Measurements from ENCODE around the gene KRTAP13-2.

The KRTAP13-2 gene

GRCh38 chr21:30340714-30341573 lies 31.1 kb downstream of the KRTAP13-2 start:
- peak; percentile 47 for DNase-seq (ENCODE audit: low read depth)
- H3K4me3 ChIP-seq (ENCODE audit: control insufficient read depth, low read depth, low read length) = no peak overlapping the region
- peak; percentile 86 for TF ChIP-seq CTCF (conservative IDR thresholded peaks at IDR 0.05; ENCODE audit: control insufficient read depth, insufficient read depth, low read depth, low read length)

DNA sequence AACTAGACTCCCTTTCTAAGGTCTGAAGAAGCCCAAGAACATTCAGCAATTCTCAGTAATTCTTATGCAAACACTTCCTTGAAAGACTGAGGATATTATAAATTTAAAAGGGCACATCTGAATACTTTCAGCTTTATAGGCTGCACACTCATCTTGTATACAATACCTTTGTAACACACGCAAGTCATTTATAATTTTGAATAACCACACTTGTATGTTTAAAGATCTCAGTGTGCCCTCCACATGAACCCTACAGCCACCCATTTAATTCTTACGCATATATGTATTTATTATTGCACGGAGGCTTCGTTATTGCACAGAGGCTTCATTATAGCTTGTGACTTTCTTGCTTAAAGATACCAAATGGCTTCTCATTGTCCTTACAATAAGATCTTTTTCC lies 33.4 kb downstream of the KRTAP13-2 start:
- no peak for TF ChIP-seq CTCF (conservative IDR thresholded peaks at IDR 0.05; ENCODE audit: control insufficient read depth, insufficient read depth, low read depth, low read length)
- DNase-seq (ENCODE audit: low read depth) = no peak
- H3K4me3 ChIP-seq (ENCODE audit: control insufficient read depth, low read depth, low read length) = no peak overlapping the region

GRCh38 chr21:30337772-30338171 lies 34.3 kb downstream of the KRTAP13-2 start:
- no peak for DNase-seq (ENCODE audit: low read depth)
- TF ChIP-seq CTCF (conservative IDR thresholded peaks at IDR 0.05; ENCODE audit: control insufficient read depth, insufficient read depth, low read depth, low read length) = no peak
- no peak overlapping the region for H3K4me3 ChIP-seq (ENCODE audit: control insufficient read depth, low read depth, low read length)

DNA sequence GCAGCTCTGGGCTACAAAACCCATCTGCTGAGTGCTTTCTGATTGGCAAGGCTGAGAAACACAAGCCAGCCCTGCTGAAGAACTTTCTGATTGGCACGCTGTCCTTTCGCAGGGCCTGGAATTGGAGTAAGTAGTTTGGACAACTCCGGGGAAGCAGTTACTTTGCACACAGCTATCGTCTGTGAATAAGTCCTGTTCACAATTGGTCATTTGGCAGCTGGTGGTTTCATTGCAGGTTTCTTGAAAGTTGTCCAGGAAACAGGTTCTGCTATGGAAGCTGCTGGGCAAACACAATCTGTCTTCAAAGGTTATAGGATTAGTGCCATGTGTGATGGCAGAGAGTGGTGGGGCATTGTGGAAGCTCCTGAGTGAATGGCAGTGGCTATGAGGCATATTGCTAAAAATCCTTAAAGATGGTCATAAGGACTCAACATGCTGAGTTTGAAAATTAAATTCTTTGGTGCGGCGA lies 34.8 kb downstream of the KRTAP13-2 start, which contains the start of gene KRTAP27-1:
Gene KRTAP27-1 (minus strand): TSS at position 419 of the 469 bp plus-strand sequence. CDS start 26 bp downstream, at position 393.
- TF ChIP-seq CTCF (conservative IDR thresholded peaks at IDR 0.05; ENCODE audit: control insufficient read depth, insufficient read depth, low read depth, low read length) = no peak
- H3K4me3 ChIP-seq (ENCODE audit: control insufficient read depth, low read depth, low read length) = no peak within 1 kb of the TSS
- DNase-seq (ENCODE audit: low read depth) = no peak

DNA sequence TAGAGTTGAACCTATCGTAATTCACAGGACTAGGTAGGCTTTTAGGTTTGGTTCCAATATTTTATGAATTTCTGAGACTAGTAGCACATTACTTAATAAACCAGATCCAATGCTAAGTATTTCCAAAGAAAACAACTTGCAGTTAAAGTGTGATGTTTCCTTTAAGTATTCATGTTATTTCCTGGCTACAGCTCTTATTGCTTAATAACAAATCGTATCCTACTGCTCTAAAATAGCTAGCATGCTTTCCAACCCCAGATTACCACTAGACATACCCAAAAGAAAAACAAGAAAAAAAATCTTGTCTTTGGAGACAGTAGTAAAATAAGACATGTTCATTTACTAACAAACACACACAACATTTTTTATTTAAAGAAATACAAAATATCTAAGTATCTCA lies 35.5 kb downstream of the KRTAP13-2 start:
- TF ChIP-seq CTCF (conservative IDR thresholded peaks at IDR 0.05; ENCODE audit: control insufficient read depth, insufficient read depth, low read depth, low read length) = no peak
- H3K4me3 ChIP-seq (ENCODE audit: control insufficient read depth, low read depth, low read length) = no peak overlapping the region
- DNase-seq (ENCODE audit: low read depth) = peak; percentile 7

DNA sequence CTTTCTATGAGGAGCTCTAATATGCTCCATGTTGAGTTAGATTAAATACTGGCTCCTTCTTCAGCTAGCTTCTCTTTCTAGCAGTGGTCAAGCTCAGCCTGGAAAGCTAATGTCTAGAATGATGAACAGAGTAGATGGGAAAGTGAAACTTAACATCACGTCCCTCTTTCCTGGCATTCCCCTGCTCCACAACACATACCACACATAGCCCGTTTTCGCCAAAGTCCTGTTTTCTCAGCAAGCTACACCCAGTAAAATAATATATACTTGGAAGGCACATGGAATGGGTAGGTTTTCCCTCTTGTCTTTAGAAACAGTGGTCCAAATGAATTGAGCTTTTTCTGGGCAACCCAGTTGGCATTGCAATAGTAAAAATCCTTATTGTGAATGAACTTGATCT lies 38.3 kb downstream of the KRTAP13-2 start:
- no peak for DNase-seq (ENCODE audit: low read depth)
- no peak for TF ChIP-seq CTCF (conservative IDR thresholded peaks at IDR 0.05; ENCODE audit: control insufficient read depth, insufficient read depth, low read depth, low read length)
- no peak overlapping the region for H3K4me3 ChIP-seq (ENCODE audit: control insufficient read depth, low read depth, low read length)

Data from fibroblast of mammary gland (primary cell).